ENCODE measurements around the gene TRAF5.
A peak's percentile ranks its signal among the peaks of the same experiment; 100 is the strongest.

The TRAF5 gene

DNA sequence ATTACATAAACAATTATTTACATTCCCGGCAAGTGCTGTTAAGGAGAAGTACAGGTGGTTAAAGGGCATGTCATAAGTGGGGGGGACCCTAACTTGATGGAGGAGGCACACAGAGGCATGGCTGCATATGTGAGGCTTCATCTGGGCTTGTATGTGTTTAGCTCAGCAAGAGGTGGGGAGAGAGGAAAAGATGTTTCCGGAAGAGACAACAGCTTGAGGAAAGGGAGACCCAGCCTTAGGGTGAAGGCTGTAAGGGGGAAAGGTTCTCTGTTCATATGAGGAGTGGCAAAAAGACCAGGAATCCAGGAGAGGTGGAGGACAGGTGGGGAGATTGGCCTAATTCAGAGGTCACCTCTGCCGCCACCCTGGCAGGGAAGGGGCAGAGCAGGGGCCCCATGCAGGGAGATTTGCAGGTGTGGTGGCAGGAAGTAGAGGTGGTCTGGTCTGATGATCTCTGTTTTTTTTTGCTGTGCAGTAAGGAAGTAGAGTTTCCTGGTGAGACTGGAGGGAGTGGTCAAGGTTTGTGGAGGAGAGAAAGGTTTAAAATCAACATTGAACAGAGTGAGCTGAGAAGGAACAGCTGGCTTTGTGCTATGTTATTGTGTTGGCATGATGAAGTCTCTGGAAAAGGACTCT, 9.0 kb downstream of the TRAF5 start:
- ChIA-PET CTCF (interaction anchor here (1.1 to 14.1 kb wide), 6 partner anchors 9 to 178 kb away, joined by 3 to 170 read pairs (median 5); partner anchors contain the start of gene TRAF5), POLR2A (interaction anchor here (0.5 kb wide), 1 partner anchor 73 kb away, joined by 5 read pairs; no protein-coding TSS in a partner anchor)
- peak; percentile 58 for DNase-seq (ENCODE audit: extremely low spot score)
- TF ChIP-seq, protein P1, sequence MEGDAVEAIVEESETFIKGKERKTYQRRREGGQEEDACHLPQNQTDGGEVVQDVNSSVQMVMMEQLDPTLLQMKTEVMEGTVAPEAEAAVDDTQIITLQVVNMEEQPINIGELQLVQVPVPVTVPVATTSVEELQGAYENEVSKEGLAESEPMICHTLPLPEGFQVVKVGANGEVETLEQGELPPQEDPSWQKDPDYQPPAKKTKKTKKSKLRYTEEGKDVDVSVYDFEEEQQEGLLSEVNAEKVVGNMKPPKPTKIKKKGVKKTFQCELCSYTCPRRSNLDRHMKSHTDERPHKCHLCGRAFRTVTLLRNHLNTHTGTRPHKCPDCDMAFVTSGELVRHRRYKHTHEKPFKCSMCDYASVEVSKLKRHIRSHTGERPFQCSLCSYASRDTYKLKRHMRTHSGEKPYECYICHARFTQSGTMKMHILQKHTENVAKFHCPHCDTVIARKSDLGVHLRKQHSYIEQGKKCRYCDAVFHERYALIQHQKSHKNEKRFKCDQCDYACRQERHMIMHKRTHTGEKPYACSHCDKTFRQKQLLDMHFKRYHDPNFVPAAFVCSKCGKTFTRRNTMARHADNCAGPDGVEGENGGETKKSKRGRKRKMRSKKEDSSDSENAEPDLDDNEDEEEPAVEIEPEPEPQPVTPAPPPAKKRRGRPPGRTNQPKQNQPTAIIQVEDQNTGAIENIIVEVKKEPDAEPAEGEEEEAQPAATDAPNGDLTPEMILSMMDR (IDR thresholded peaks at IDR 0.05; ENCODE audit: control extremely low read depth, extremely low read depth, low read depth, missing control alignments), result no peak

DNA sequence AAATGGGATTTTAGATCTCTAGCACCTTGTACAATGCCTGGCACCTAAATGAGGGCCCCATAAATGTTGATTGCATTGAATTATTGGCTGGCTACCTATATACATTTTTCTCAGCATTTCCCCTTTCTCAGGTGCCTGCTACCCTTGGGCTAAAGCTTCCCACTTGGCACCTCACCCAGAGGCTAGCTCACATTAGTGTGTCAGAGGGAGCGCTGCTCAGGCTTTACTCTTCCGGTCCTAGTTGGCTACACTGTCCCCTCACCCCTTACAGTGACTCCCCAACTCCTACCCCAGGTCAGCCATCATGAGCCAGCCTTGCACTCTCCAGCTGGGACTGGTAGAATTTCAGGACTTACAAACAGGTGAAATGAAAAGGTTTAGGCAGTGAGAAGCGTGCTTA, 9.5 kb downstream of the TRAF5 start:
- DNase-seq (ENCODE audit: extremely low spot score), result no peak
- CTCF ChIA-PET, result interaction anchor here (1.1 to 14.1 kb wide), 6 partner anchors 9 to 178 kb away, joined by 3 to 170 read pairs (median 5); partner anchors contain the start of gene TRAF5
- POLR2A ChIA-PET, result no interaction called here
- TF ChIP-seq, protein P1 (IDR thresholded peaks at IDR 0.05; ENCODE audit: control extremely low read depth, extremely low read depth, low read depth, missing control alignments), result no peak

DNA sequence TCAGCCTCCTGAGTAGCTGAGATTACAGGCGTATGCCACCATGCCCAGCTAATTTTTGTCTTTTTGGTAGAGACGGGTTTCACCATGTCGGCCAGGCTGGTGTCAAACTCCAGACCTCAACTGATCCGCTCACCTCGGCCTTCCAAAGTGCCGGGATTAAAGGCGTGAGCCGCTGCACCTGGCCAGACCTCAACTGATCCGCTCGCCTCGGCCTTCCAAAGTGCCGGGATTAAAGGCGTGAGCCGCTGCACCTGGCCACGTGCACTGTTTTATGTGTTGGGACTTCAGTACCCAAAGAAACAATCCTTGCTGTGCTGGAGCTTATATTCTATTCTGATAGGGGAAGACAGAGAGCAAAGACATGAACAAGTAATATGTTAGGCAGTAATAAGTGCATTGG, 10.1 kb downstream of the TRAF5 start:
- ChIA-PET CTCF (interaction anchor here (0.7 to 14.1 kb wide), 7 partner anchors 8 to 177 kb away, joined by 3 to 170 read pairs (median 4); partner anchors contain the start of gene TRAF5), POLR2A (interaction anchor here (0.6 kb wide), 1 partner anchor 28 kb away, joined by 5 read pairs; no protein-coding TSS in a partner anchor)
- DNase-seq (ENCODE audit: extremely low spot score), result no peak
- TF ChIP-seq, protein P1 (IDR thresholded peaks at IDR 0.05; ENCODE audit: control extremely low read depth, extremely low read depth, low read depth, missing control alignments), result no peak

DNA sequence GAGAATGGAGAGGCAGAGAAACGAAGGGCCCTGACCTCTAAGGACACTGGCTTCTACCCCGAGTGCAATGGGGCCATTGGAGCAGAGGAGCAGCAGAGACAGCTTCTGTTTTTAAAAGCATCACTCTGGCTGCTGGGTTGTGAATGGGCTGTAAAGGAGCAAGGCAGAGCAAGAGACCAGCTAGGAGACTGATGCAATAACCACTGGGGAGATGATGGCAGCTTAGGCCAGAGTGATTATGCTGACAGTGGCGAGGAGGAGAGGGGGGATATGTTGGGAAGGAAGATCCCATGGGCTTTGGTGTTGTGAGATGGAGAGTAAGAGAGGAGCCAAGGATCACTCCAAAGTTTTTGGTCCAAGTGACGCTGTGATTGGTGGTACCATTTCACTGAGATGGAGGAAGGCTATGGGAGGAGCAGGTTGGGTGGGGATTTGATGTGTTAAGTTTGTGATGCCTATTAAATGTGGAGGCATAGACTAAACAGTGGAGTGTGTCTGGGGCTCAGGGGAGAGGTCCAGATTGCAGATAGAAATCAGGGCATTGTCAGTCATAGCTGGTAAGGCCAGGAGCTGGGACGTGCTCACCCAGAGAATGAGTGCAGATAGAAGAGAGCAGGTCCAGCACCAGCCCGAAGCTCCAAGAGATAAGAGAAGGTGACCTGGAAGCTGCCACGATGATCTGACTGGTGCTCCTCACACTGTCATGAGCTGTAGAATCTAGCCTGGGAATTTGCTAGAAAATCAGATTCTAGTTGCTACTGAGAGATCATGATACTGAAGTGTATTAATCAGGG, 11.0 kb downstream of the TRAF5 start:
- ChIA-PET CTCF (interaction anchor here (0.7 to 14.1 kb wide), 7 partner anchors 9 to 176 kb away, joined by 3 to 170 read pairs (median 3); partner anchors contain the start of gene TRAF5), POLR2A (no interaction called here)
- TF ChIP-seq, protein P1 (IDR thresholded peaks at IDR 0.05; ENCODE audit: control extremely low read depth, extremely low read depth, low read depth, missing control alignments), result no peak
- DNase-seq (ENCODE audit: extremely low spot score), result no peak

DNA sequence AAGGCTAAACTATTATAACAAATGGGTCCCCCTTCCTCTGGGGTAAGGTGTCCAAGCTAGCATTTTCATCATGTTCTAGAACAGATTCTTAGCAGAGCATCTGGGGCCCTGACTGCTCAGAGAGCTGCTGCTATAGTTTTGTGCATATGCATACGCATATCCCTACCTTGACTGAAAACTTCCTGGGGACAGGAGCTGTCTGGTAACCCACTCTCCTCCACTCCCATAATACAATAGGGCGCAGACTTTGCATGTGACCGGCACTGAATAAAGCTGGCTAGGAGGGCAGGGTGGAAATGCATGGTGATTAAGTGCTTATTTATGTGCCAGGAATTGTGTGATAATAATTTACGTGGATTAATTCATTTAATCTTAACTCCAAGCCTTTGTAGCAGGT, 11.6 kb downstream of the TRAF5 start:
- ChIA-PET POLR2A (no interaction called here), CTCF (interaction anchor here (0.8 to 14.1 kb wide), 7 partner anchors 9 to 175 kb away, joined by 3 to 170 read pairs (median 3); partner anchors contain the start of gene TRAF5)
- TF ChIP-seq, protein P1 (IDR thresholded peaks at IDR 0.05; ENCODE audit: control extremely low read depth, extremely low read depth, low read depth, missing control alignments), result no peak
- no peak for DNase-seq (ENCODE audit: extremely low spot score)

DNA sequence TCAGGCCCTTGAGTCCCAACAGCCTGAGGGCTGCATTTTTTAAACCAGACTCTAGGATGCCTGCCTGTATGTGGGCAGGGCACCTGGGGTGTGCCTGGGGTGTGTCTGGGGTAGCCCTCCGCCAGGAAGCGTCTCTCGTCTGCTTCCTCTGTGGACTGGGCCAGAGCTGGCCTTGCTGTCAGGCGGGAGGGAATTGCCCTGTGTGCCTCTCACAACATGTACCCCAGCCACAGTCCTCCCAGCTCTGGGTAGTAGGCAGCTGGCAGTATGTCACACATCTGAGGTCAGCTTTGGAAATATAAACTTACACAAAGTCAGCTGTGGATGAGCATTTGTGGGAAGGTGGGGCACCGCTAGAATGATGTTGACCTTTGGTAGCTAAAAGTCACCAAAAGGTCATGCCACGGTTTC, 13.0 kb downstream of the TRAF5 start:
- ChIA-PET POLR2A (no interaction called here), CTCF (interaction anchor here (0.8 to 14.1 kb wide), 6 partner anchors 8 to 175 kb away, joined by 3 to 170 read pairs (median 4); partner anchors contain the start of gene TRAF5)
- TF ChIP-seq, protein P1 (IDR thresholded peaks at IDR 0.05; ENCODE audit: control extremely low read depth, extremely low read depth, low read depth, missing control alignments), result no peak
- DNase-seq (ENCODE audit: extremely low spot score), result no peak
